H9 (cell line): Measurements from ENCODE around the gene EHHADH. TPM values are rescaled to one million over a fixed set of nuclear protein-coding genes. Genes with fewer than 3 reads are reported as not detected.

ENCODE experiments used
- DNase-seq: peaks from one replicate; pipeline ENCODE4 v3.0.0-alpha.2; 2017
- H2AFZ ChIP-seq: one replicate; pipeline ENCODE4 v1.6.1; 2013; ENCODE audit warnings: mild to moderate bottlenecking, low read length, control low read depth, moderate library complexity
- H2AK5ac ChIP-seq: 2 replicates; pipeline ENCODE4 v1.6.1; 2013; ENCODE audit warnings: low read length, control low read depth, mixed read lengths; ENCODE audit not compliant: insufficient read length
- H2BK120ac ChIP-seq: one replicate; pipeline ENCODE4 v1.6.1; 2013; ENCODE audit warnings: low read depth, mild to moderate bottlenecking, low read length, control low read depth, inconsistent platforms; ENCODE audit not compliant: poor library complexity, severe bottlenecking
- H2BK12ac ChIP-seq: 2 replicates; pipeline ENCODE4 v1.6.1; 2013; ENCODE audit warnings: low read length, control low read depth, mixed read lengths, low read depth; ENCODE audit not compliant: insufficient read length
- H2BK15ac ChIP-seq: 2 replicates; pipeline ENCODE4 v1.6.1; 2013; ENCODE audit warnings: low read depth, low read length, control low read depth
- H2BK20ac ChIP-seq: one replicate; pipeline ENCODE4 v1.6.1; 2013; ENCODE audit warnings: low read depth, mild to moderate bottlenecking, low read length, control low read depth, inconsistent platforms; ENCODE audit not compliant: poor library complexity, severe bottlenecking
- H2BK5ac ChIP-seq: 2 replicates; pipeline ENCODE4 v1.6.1; 2013; ENCODE audit warnings: low read length, control low read depth, mixed read lengths; ENCODE audit not compliant: insufficient read length
- H3K14ac ChIP-seq: 2 replicates; pipeline ENCODE4 v1.6.1; 2013; ENCODE audit warnings: low read length, control low read depth; ENCODE audit not compliant: insufficient read depth
- H3K18ac ChIP-seq: 2 replicates; pipeline ENCODE4 v1.6.1; 2013; ENCODE audit warnings: low read depth, mild to moderate bottlenecking, mixed read lengths, low read length, control low read depth; ENCODE audit not compliant: insufficient read length
- H3K23ac ChIP-seq: 2 replicates; pipeline ENCODE4 v1.6.1; 2013; ENCODE audit warnings: low read length, control low read depth, mixed read lengths, low read depth; ENCODE audit not compliant: insufficient read length
- H3K23me2 ChIP-seq: 2 replicates; pipeline ENCODE4 v1.6.1; 2013; ENCODE audit warnings: low read depth, mild to moderate bottlenecking, mixed read lengths, low read length, control low read depth; ENCODE audit not compliant: insufficient read length, poor library complexity, severe bottlenecking
- H3K27ac ChIP-seq: 2 replicates; pipeline ENCODE4 v1.5.1; 2013; ENCODE audit warnings: low read length, control low read depth, mixed read lengths, low read depth; ENCODE audit not compliant: insufficient read length
- H3K27me3 ChIP-seq: 2 replicates; pipeline ENCODE4 v1.6.1; 2013; ENCODE audit warnings: low read length, control low read depth, inconsistent platforms; ENCODE audit not compliant: insufficient read depth
- H3K4ac ChIP-seq: 2 replicates; pipeline ENCODE4 v1.6.1; 2013; ENCODE audit warnings: low read depth, mild to moderate bottlenecking, control low read depth, inconsistent platforms, low read length, moderate library complexity
- H3K4me1 ChIP-seq: 2 replicates; pipeline ENCODE4 v1.6.1; 2013; ENCODE audit warnings: low read length, control low read depth, inconsistent platforms; ENCODE audit not compliant: insufficient read depth
- H3K4me2 ChIP-seq: 2 replicates; pipeline ENCODE4 v1.6.1; 2013; ENCODE audit warnings: low read length, control low read depth, mixed read lengths; ENCODE audit not compliant: insufficient read length, insufficient read depth
- H3K56ac ChIP-seq: 2 replicates; pipeline ENCODE4 v1.6.1; 2013; ENCODE audit warnings: low read depth, mild to moderate bottlenecking, mixed read lengths, low read length, control low read depth; ENCODE audit not compliant: insufficient read length
- H3K79me1 ChIP-seq: 2 replicates; pipeline ENCODE4 v1.6.1; 2013; ENCODE audit warnings: low read depth, mild to moderate bottlenecking, moderate library complexity, low read length, control low read depth, inconsistent platforms; ENCODE audit not compliant: insufficient read depth, poor library complexity, severe bottlenecking
- H3K79me2 ChIP-seq: 2 replicates; pipeline ENCODE4 v1.6.1; 2013; ENCODE audit warnings: low read length, control low read depth, inconsistent platforms; ENCODE audit not compliant: insufficient read depth
- H3K9ac ChIP-seq: 2 replicates; pipeline ENCODE4 v1.6.1; 2013; ENCODE audit warnings: low read length, control low read depth, mixed read lengths; ENCODE audit not compliant: insufficient read length; ENCODE audit errors: extremely low read depth
- H3K9me3 ChIP-seq: one replicate; pipeline ENCODE4 v1.6.1; 2013; ENCODE audit warnings: low read depth, low read length, inconsistent platforms; ENCODE audit not compliant: control insufficient read depth
- H3T11ph ChIP-seq: one replicate; pipeline ENCODE4 v1.6.1; 2013; ENCODE audit warnings: mild to moderate bottlenecking, low read length, control low read depth, inconsistent platforms
- H4K20me1 ChIP-seq: one replicate; pipeline ENCODE4 v1.6.1; 2013; ENCODE audit not compliant: control insufficient read depth, insufficient read length, insufficient read depth
- H4K5ac ChIP-seq: 2 replicates; pipeline ENCODE4 v1.6.1; 2013; ENCODE audit warnings: low read depth, mild to moderate bottlenecking, mixed read lengths, low read length, control low read depth; ENCODE audit not compliant: insufficient read length
- H4K8ac ChIP-seq: replicated peaks from 2 replicates; pipeline ENCODE4 v1.6.1; 2013; ENCODE audit warnings: low read length, control low read depth, mixed read lengths, low read depth; ENCODE audit not compliant: insufficient read length
- H4K91ac ChIP-seq: 2 replicates; pipeline ENCODE4 v1.6.1; 2013; ENCODE audit warnings: low read depth, mild to moderate bottlenecking, moderate library complexity, mixed read lengths, low read length, control low read depth; ENCODE audit not compliant: insufficient read length
- H3K27ac Mint-ChIP-seq, 3 experiments: 2 replicates in 2 of 3; 3 replicates in 1 of 3; pipeline ENCODE4 v1.8.0; 2020 to 2021; ENCODE audit warnings: mixed read lengths in 3 of 3, mild to moderate bottlenecking in 1 of 3, moderate library complexity in 1 of 3
- H3K27me3 Mint-ChIP-seq: 2 replicates; pipeline ENCODE4 v1.8.0; 2021; ENCODE audit warnings: low read depth, mild to moderate bottlenecking, moderate library complexity, mixed read lengths
- H3K36me3 Mint-ChIP-seq, 3 experiments: 2 replicates in 2 of 3; 3 replicates in 1 of 3; pipeline ENCODE4 v1.8.0; 2020 to 2021; ENCODE audit warnings: low read depth in 3 of 3, mixed read lengths in 3 of 3; ENCODE audit not compliant: insufficient read depth in 1 of 3
- H3K4me1 Mint-ChIP-seq, 2 experiments: 2 replicates each; pipeline ENCODE4 v1.8.0; 2020; ENCODE audit warnings: mixed read lengths in 2 of 2
- H3K4me3 Mint-ChIP-seq, 2 experiments: 2 replicates in 1 of 2; 3 replicates in 1 of 2; pipeline ENCODE4 v1.8.0; 2020 to 2021; ENCODE audit warnings: mild to moderate bottlenecking in 2 of 2, mixed read lengths in 2 of 2, moderate library complexity in 1 of 2
- H3K9me3 Mint-ChIP-seq, 2 experiments: 2 replicates in 1 of 2; 3 replicates in 1 of 2; pipeline ENCODE4 v1.8.0; 2020; ENCODE audit warnings: mild to moderate bottlenecking in 2 of 2, mixed read lengths in 2 of 2, moderate library complexity in 1 of 2
- WGBS: extraction: QIAGEN DNeasy Blood & Tissue Kit; methylation state at CpG from one replicate; pipeline ENCODE4 v1.1.7; 2013; ENCODE audit warnings: missing lambda C conversion rate, low lambda C conversion rate, mixed read lengths; ENCODE audit not compliant: insufficient read length; ENCODE audit errors: extremely low coverage; 5-methylcytosine and 5-hydroxymethylcytosine counted together
- total RNA-seq: library from RNA; stranded (reverse); gene quantifications from 2 replicates; pipeline ENCODE4 v1.2.1, GENCODE V29; 2021
- TF ChIP-seq, protein P1 (sequence below): fragments of 200-600 bp; sonication (generic); conservative IDR thresholded peaks from 3 replicates; pipeline ENCODE4 v1.8.0; 2021; ENCODE audit warnings: antibody characterized with exemption, mild to moderate bottlenecking

Gene EHHADH
- total RNA-seq, 1 experiment from 2014 or later, result 2.1 TPM

DNA sequence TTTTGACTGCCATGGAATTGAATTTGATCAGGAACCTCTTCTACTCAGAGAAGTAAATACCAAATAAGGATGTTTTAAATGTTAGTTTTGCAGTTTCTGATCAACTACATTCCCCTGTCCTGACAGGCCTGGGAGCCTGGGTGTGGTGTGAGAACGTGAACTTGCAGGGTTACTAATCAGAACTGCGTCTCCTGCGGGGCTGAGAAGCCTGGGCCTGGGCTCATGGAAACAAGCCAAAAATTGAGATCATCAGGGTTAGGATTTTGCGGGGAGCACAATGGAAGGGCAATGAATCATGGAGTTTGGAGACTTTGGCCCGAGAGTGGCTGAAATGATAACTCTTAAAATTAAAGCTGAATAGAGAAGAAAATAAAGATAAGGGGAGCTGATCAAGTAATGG, 53.2 kb downstream of the EHHADH start:
- Mint-ChIP-seq H3K4me1 (no peaks in the 10 kb centered on the region), H3K27ac (no peak overlapping the region), H3K4me3 (no peak overlapping the region), H3K36me3 (no peaks in the 10 kb centered on the region), H3K27me3 (peaks cover under 1% of the 10 kb centered on the region; the same call in 1 of the 2 replicates), H3K9me3 (peaks cover 0 to under 1% of the 10 kb centered on the region in 2 experiments; a peak in 1 of 5 replicates)
- H3K14ac ChIP-seq, result no peak overlapping the region
- no peak overlapping the region for H4K5ac ChIP-seq
- no peak overlapping the region for H3K23ac ChIP-seq
- no peak overlapping the region for H2BK5ac ChIP-seq
- no peak overlapping the region for H2AFZ ChIP-seq
- no peak overlapping the region for H2BK20ac ChIP-seq
- DNase-seq, result no peak
- no peaks in the 10 kb centered on the region for H3K4me1 ChIP-seq
- H4K8ac ChIP-seq, result no peak overlapping the region
- H3K9me3 ChIP-seq, result no peaks in the 10 kb centered on the region
- H3K79me1 ChIP-seq, result no peaks in the 10 kb centered on the region
- WGBS, result no CpG with 5 or more reads among the region's 5 CpGs
- no peak overlapping the region for H2BK15ac ChIP-seq
- H4K91ac ChIP-seq, result no peak overlapping the region
- no peak overlapping the region for H2BK120ac ChIP-seq
- no peak overlapping the region for H3K9ac ChIP-seq
- no peaks in the 10 kb centered on the region for H3K27me3 ChIP-seq
- H3K56ac ChIP-seq, result no peak overlapping the region
- H3T11ph ChIP-seq, result no peak overlapping the region
- no peaks in the 10 kb centered on the region for H3K79me2 ChIP-seq
- H3K4me2 ChIP-seq, result no peak overlapping the region
- H3K4ac ChIP-seq, result no peak overlapping the region
- H3K23me2 ChIP-seq, result no peaks in the 10 kb centered on the region
- H2BK12ac ChIP-seq, result no peak overlapping the region
- no peak overlapping the region for H2AK5ac ChIP-seq
- H3K18ac ChIP-seq, result no peak overlapping the region
- no peak overlapping the region for H3K27ac ChIP-seq
- H4K20me1 ChIP-seq, result no peaks in the 10 kb centered on the region
- TF ChIP-seq, protein P1, sequence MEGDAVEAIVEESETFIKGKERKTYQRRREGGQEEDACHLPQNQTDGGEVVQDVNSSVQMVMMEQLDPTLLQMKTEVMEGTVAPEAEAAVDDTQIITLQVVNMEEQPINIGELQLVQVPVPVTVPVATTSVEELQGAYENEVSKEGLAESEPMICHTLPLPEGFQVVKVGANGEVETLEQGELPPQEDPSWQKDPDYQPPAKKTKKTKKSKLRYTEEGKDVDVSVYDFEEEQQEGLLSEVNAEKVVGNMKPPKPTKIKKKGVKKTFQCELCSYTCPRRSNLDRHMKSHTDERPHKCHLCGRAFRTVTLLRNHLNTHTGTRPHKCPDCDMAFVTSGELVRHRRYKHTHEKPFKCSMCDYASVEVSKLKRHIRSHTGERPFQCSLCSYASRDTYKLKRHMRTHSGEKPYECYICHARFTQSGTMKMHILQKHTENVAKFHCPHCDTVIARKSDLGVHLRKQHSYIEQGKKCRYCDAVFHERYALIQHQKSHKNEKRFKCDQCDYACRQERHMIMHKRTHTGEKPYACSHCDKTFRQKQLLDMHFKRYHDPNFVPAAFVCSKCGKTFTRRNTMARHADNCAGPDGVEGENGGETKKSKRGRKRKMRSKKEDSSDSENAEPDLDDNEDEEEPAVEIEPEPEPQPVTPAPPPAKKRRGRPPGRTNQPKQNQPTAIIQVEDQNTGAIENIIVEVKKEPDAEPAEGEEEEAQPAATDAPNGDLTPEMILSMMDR, result no peak
